BJ (cell line): ENCODE results near the gene MAP1LC3A. TPM values are rescaled to one million over a fixed set of nuclear protein-coding genes. Genes with fewer than 3 reads are reported as not detected.

ENCODE experiments used
- CTCF ChIA-PET: fragments of 350-600 bp; formaldehyde crosslinking; extraction: SDS; loops from one replicate; lab custom pipeline; 2021; ENCODE audit warnings: antibody characterized with exemption, inconsistent platforms; lab: Yijun Ruan, JAX
- POLR2A ChIA-PET: fragments of 300-600 bp; sonication (Branson Sonifier 250); formaldehyde crosslinking; extraction: SDS; loops from one replicate; lab custom pipeline; 2021; ENCODE audit warnings: antibody characterized with exemption; lab: Charles Lee
- DNase-seq: peaks from one replicate; pipeline ENCODE4 v3.0.0-alpha.2; 2011; ENCODE audit warnings: low read depth
- H3K27me3 ChIP-seq: 2 replicates; pipeline ENCODE4 v1.6.0; 2011; ENCODE audit warnings: low read length; ENCODE audit not compliant: control insufficient read depth, insufficient read depth
- H3K36me3 ChIP-seq: 2 replicates; pipeline ENCODE4 v1.5.1; 2011; ENCODE audit warnings: low read length; ENCODE audit not compliant: control insufficient read depth, insufficient read depth
- H3K4me3 ChIP-seq: 2 replicates; pipeline ENCODE4 v1.5.1; 2011; ENCODE audit warnings: low read depth, mild to moderate bottlenecking, control low read depth, low read length
- CTCF ChIP-seq: IDR thresholded peaks from 2 replicates; pipeline ENCODE4 v1.5.1; 2011; ENCODE audit warnings: low read depth, mild to moderate bottlenecking, control low read depth, inconsistent platforms, low read length, moderate library complexity; ENCODE audit not compliant: insufficient read depth
- polyA plus RNA-seq: library from polyadenylated mRNA; depleted of rRNA; stranded (reverse); fragments of >200 nt; gene quantifications from 2 replicates; pipeline ENCODE4 v1.2.3, GENCODE V29; 2011

The MAP1LC3A gene
- polyA plus RNA-seq, 1 experiment, result 33.7 TPM

- ChIA-PET POLR2A (no interaction called here), CTCF (interaction anchor here (1.1 to 2.0 kb wide), 7 partner anchors 10 to 247 kb away, joined by 3 to 15 read pairs (median 3); no protein-coding TSS in a partner anchor)
- peak overlapping the region; percentile 88 for H3K4me3 ChIP-seq
- no peaks in the 10 kb centered on the region for H3K27me3 ChIP-seq
- no peaks in the 10 kb centered on the region for H3K36me3 ChIP-seq
- TF ChIP-seq CTCF, result peak; percentile 22; the same call in 1 of the 2 replicates
- no peak for DNase-seq
These were observed 1.0 kb downstream of the MAP1LC3A start for GRCh38 chr20:34559311-34560140.

- POLR2A ChIA-PET, result no interaction called here
- DNase-seq, result no peak
- no peaks in the 10 kb centered on the region for H3K36me3 ChIP-seq
- CTCF ChIA-PET, result interaction anchor here (1.3 kb wide), 2 partner anchors 9 to 248 kb away, joined by 3 to 5 read pairs; no protein-coding TSS in a partner anchor
- no peak overlapping the region for H3K4me3 ChIP-seq
- TF ChIP-seq CTCF, result no peak
- no peaks in the 10 kb centered on the region for H3K27me3 ChIP-seq
These were observed 1.6 kb downstream of the MAP1LC3A start for GRCh38 chr20:34560141-34560523.

- CTCF ChIA-PET, result interaction anchor here (1.3 kb wide), 1 partner anchor 248 kb away, joined by 5 read pairs; no protein-coding TSS in a partner anchor
- Histone ChIP-seq H3K36me3 (no peaks in the 10 kb centered on the region), H3K27me3 (no peaks in the 10 kb centered on the region), H3K4me3 (no peak overlapping the region)
- no peak for TF ChIP-seq CTCF
- POLR2A ChIA-PET, result no interaction called here
- DNase-seq, result no peak
These were observed 2.1 kb downstream of the MAP1LC3A start for GRCh38 chr20:34560614-34561013.

DNA sequence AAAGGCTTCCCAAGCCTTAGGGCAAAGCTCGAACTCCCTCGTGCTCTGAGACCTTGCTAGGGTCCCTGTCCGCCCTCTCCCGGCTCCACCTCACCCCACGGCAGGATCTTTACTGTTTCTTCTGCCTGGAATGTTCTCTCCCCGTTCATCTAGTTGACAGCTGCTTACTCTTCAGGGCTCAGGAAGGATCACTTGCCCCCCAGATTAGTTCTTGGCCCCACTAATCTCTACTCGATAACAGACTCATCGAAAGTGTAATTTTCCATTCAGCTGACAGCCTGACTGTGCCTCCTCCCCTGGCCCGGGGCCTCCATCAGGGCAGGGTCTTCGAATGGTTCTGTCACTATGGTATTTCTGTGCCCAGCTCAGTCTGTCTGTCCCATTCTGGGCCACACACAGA lies 3.1 kb downstream of the MAP1LC3A start:
- H3K36me3 ChIP-seq, result no peaks in the 10 kb centered on the region
- ChIA-PET POLR2A (no interaction called here), CTCF (interaction anchor here (1.1 to 2.8 kb wide), 3 partner anchors 14 to 371 kb away, joined by 3 to 9 read pairs (median 3); no protein-coding TSS in a partner anchor)
- no peak for TF ChIP-seq CTCF
- H3K4me3 ChIP-seq, result no peak overlapping the region
- no peaks in the 10 kb centered on the region for H3K27me3 ChIP-seq
- DNase-seq, result no peak

DNA sequence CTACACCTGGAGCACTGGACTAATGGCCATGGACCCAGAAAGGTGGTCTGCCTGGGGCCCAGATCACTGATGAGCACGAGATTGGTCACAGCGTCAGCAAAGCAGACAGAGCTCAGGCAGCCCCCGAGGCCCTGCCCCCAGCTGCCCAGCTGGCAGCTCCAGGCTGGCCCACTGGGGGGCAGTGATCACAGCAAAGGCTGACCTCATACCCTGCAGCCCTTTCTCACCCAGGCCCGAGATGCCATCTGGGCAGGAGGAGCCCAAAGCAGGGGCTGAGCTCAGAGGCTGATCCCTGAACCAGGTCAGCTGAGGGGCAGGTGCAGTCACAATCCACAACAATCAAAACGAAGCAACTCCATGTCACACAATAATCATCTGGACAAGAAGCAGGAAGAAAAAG lies 4.1 kb downstream of the MAP1LC3A start:
- ChIA-PET CTCF (interaction anchor here (1.0 to 2.8 kb wide), 5 partner anchors 11 to 250 kb away, joined by 3 to 9 read pairs (median 3); no protein-coding TSS in a partner anchor), POLR2A (no interaction called here)
- no peak for DNase-seq

More for the DNA sequence above, 4.1 kb downstream of the MAP1LC3A start:
- Histone ChIP-seq H3K36me3 (no peaks in the 10 kb centered on the region), H3K4me3 (no peak overlapping the region), H3K27me3 (no peaks in the 10 kb centered on the region)
- peak; percentile 54 for TF ChIP-seq CTCF
